Measurements from ENCODE around the gene TRAM2.
"Not testable (repeated sequence)": the region's sequence is repeated elsewhere in the genome, so short reads cannot be mapped to it uniquely, and the experiment has no call there.

Gene TRAM2

DNA sequence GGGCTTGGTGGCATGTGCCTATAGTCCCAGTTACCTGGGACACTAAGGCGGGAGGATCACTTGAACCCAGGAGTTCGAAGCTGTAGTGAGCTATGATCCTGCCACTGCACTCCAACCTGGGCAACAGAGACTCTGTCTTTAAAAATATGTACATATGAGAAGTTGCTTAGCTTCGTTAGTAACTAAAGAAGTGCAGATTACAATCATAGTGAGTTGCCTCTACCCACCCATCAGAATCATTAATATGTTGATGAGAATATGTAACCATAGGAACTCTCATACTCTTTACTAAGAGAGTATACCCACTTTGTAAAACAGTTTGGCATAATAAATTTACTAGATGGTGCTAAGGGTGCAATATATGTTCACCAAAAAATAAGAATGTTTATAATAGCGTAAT, 102.7 kb downstream of the TRAM2 start:
- no peak for DNase-seq

DNA sequence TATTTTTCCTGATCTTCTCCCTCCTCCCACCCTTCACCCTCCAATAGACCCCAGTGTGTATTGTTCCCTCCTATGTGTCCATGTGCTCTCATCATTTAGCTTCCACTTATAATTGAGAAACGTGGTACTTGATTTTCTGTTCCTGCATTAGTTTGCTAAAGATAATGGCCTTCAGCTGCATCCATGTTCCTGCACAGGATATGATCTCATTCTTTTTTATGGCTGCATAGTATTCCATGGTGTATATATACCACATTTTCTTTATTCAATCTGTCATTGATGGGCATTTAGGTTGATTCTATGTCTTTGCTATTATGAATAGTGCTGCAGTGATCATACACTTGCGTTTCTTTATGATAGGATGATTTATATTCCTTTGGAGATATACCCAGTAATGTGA, 115.7 kb downstream of the TRAM2 start:
- DNase-seq = not testable (repeated sequence)

DNA sequence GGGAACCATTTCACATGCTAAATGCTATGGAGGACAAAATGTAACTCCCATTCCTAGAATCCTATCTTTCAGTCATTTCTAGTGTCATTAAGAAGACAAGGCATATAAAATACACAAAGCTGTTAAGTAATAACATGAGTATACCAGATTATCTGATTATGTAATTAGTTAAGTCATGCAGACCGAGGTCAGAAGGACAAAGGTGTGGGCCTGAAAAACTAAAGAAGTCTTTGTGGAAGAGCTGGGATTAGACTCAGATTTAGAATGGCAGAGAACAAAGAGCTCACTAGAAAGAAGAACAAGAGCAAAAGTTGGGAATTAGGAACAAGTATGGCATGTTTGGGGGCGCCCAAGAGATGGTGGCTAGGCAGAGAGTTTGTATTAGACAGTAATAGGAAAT, 119.8 kb downstream of the TRAM2 start:
- DNase-seq = no peak

DNA sequence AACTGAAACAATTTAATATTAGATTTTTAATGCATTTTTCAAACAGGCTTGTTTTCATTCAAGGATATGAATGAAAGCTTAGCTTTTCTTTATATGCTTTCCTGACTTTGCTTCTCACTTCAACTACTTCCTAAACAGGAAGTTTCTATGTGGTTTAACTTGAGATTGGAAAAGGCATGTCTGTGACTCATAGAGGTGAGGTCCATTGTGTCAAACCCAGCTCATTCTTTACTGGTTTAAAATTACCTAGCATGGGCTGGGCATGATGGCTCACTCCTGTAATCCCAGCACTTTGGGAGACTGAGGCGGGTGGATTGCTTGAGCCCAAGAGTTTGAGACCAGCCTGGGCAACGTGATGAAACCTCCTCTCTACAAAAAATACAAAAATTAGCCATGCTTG, 122.3 kb downstream of the TRAM2 start:
- no peak for DNase-seq
